BLaER1 (cell line): ENCODE data around the gene ADH1B.

Source experiments
- H3K27ac ChIP-seq: shearing (Covaris generic); formaldehyde crosslinking; 2 replicates; pipeline ENCODE4 v1.8.1; 2022
- H3K27me3 ChIP-seq: shearing (Covaris generic); formaldehyde crosslinking; 2 replicates; pipeline ENCODE4 v1.8.1; 2022
- H3K36me3 ChIP-seq: shearing (Covaris generic); formaldehyde crosslinking; 2 replicates; pipeline ENCODE4 v1.8.1; 2022
- H3K4me1 ChIP-seq: shearing (Covaris generic); formaldehyde crosslinking; 2 replicates; pipeline ENCODE4 v1.8.1; 2022
- H3K4me2 ChIP-seq: shearing (Covaris generic); formaldehyde crosslinking; 2 replicates; pipeline ENCODE4 v1.8.1; 2022
- H3K4me3 ChIP-seq: shearing (Covaris generic); formaldehyde crosslinking; 2 replicates; pipeline ENCODE4 v1.8.1; 2022
- H3K9ac ChIP-seq: shearing (Covaris generic); formaldehyde crosslinking; 2 replicates; pipeline ENCODE4 v1.8.1; 2022
- H3K9me3 ChIP-seq: shearing (Covaris generic); formaldehyde crosslinking; 2 replicates; pipeline ENCODE4 v1.8.1; 2022
- H4K20me1 ChIP-seq: shearing (Covaris generic); formaldehyde crosslinking; 2 replicates; pipeline ENCODE4 v1.8.1; 2022
- Cebpa-rat ChIP-seq: shearing (Covaris generic); IDR thresholded peaks from 2 replicates; pipeline ENCODE4 v1.8.1; 2022

The ADH1B gene

DNA sequence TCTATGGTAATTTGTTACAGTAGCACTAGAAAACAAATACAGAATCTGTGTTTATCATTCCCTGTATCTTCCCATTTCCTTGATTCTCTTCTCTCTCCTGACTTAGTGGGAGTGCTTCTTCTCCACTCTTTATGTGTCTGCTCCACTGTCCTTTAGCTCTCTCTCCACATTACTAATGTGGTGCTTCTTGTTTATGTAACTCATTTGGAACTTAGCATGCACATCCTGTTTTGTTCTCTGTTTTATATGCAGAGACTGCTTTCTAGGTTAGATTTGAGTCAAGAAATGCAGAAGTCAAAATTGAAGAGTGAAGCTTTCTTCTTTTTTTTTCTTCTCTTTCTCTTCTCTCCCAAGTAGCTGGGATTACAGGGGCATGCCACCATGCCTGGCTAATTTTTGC, 56.3 kb downstream of the ADH1B start:
- Histone ChIP-seq H3K4me3 (no peak overlapping the region), H3K9ac (no peak overlapping the region), H3K4me1 (no peaks in the 10 kb centered on the region), H3K4me2 (no peak overlapping the region), H3K36me3 (no peaks in the 10 kb centered on the region), H3K27ac (no peak overlapping the region), H3K9me3 (no peaks in the 10 kb centered on the region), H3K27me3 (no peaks in the 10 kb centered on the region), H4K20me1 (no peaks in the 10 kb centered on the region)
- no peak for TF ChIP-seq Cebpa-rat
